Germinal center (tissue), 1 donor: ENCODE results near the gene EPB41L4B.
"Not testable (repeated sequence)": the region's sequence is repeated elsewhere in the genome, so short reads cannot be mapped to it uniquely, and the experiment has no call there.

Source experiments
- DNase-seq: peaks from one replicate; pipeline ENCODE4 v3.0.0; 2012; ENCODE audit warnings: mixed read lengths, low spot score

Gene EPB41L4B

DNA sequence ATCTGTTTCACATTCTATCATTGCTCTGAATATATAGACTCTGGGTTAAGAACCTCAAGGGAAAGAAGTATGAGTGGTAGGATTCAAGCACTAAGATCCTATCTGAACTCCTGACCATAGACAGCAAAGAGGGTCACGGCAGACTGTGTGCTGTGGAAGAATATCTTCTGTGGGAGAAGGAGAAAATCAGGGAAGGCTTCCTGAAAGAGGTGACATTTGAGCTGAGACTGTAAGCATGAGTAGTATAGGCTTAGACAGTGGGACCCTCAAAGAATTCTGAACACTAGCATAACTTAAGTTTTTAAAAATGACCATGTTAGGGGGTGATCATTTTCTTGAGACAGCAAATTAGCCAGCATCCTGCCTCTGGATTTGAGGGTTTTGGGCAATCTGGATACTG is 157.7 kb downstream of the EPB41L4B start:
- no peak for DNase-seq

DNA sequence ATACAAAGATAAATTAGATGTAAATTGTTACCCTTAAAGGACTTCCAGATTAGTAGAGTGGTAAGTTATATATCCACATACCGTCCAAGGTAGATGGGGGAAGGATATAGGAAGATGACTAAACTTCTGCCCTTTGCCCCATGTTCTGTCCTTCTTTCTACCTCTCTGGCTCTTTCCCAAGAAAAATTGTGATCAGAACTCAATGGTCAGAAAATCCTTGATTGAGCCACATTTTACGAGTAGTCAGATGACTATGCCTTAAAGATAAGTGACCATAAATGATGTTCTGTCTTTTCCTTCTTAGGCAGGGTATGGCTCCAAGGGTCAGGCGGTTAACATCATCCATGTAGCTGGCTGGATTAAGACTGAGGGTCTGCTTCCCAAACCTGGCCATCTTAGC is 158.2 kb downstream of the EPB41L4B start:
- no peak for DNase-seq

- DNase-seq: no peak
These were observed 159.4 kb downstream of the EPB41L4B start for GRCh38 chr9:109161471-109161870.

DNA sequence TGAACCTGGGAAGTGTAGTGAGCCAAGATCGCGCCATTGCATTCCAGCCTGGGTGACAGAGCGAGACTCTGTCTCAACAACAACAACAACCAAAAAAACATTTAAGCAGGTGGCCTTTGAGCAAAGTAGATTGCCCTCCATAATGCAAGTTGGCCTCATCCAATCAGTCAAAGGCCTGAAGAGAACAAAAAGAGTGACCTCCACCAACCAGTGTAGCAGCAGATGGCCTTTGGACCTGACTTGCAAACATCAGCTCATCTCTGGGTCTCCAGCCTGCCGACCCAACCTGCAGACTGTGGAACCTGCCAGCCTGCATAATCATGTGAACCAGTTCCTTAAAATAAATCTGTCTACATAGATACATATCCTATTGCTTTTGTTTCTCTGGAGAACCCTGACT is 161.3 kb downstream of the EPB41L4B start:
- DNase-seq: no peak

DNA sequence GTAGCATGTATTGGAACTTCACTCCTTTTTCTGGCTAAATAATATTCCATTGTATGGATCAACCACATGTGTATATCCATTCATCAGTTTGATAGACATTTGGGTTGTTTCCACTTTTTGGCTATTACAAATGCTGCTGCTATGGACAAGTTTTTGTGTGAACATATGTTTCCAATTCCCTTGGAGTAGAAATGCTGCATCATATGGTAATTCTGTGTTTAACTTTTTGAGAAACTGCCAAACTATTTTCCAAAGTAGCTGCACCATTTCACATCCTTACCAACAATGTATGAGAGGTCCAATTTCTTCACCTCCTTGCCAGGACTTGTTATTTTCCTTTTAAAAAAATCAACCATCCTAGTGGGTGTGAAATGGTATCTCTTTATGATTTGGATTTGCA is 162.2 kb downstream of the EPB41L4B start:
- no peak for DNase-seq

GRCh38 chr9:109156708-109157107 is 164.2 kb downstream of the EPB41L4B start:
- DNase-seq: no peak

DNA sequence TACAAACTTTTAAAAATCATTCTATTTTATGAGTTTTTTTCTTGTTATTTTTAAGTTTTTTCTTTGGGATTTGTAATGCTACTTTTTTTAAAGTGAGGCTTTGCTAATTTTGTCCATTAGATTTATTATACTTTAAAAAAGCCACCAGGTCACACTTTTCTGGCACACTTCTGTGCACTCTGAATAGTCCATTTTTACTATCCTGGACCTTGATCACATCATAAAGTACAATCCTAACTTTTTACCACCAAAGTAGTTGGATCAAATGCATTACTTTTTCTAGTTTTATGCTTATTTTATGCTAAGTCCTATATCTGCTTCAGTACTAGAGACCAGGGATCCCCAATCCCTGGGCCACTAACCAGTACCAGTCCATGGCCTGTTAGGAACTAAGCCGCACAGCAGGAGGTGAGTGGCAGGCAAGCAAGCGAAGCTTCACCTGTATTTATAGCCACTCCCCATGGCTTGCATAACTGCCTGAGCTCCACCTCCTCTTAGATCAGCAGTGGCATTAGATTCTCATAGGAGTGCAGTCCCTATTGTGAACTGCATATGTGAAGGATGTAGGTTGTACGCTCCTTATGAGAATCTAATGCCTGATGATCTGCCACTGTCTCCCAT is 169.8 kb downstream of the EPB41L4B start:
- DNase-seq: no peak

- no peak for DNase-seq
These were observed 171.1 kb downstream of the EPB41L4B start for GRCh38 chr9:109149722-109150121.

DNA sequence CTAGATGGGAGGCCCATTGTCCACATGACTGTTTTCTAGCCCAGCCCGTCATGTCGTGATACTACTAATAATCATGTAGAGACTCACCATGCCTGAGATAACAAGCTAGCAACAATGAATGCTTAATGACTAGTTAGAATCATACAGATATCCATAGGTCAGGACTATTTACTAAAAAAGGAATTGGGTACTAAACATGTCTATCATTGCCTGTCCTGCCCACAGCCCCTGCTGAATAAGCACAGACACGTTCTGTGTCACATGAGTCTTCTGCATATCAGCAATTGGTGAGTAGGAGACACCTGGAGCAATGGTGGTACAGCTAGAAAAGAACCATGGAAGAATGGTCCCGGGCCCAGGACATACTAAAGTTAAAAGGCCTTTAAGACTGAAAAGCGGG is 171.8 kb downstream of the EPB41L4B start:
- no peak for DNase-seq

DNA sequence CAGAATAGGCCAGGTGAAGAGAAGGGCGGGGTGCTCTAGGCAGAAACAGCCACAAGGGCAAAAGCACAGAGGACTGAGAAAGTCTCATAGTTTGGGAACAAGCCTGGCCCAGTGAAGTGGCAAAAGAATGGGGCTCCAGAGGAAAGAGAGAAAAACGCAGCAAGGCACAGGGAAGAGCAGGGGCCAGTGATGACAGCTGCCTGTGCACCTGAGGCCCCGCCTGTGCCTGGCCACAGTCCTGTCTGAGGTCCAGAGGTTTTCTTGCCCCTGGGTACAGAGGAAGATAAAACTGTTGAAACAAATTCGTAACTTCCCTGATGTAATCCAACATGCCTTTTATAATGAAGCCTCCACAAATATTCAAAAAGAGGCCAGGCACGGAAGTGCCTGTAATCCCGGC is 175.8 kb downstream of the EPB41L4B start:
- DNase-seq: no peak

DNA sequence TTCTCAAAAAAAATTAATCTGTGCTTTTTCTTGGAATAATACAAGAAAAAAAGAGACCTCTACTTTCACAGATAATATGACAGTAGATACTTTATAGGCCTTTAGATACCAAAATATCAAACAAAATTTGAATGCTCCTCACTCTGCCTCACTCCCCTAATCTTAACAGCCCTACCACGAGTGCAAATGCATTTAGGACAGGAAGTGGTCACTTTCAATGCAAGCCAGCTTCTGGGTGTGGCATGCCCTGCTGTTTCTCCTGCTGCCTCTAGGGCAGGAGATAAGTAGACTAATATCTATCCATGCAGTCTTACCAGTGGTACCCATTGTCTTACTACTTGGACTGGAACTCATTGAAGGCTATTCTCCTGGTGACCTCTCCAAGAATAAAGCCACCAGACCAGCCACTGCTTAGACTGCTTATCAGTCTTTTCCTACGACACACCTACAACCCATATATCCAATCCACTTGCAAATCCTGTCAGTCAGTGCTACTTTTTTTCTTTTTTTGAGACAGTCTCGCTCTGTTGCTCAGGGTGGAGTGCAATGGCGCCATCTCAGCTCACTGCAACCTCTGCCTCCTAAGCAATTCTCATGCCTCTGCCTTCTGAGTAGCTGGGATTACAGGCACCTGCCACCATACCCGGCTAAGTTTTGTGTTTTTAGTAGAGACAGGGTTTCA is 176.8 kb downstream of the EPB41L4B start:
- peak; percentile 26 for DNase-seq

GRCh38 chr9:109141375-109141774 is 179.5 kb downstream of the EPB41L4B start:
- no peak for DNase-seq

DNA sequence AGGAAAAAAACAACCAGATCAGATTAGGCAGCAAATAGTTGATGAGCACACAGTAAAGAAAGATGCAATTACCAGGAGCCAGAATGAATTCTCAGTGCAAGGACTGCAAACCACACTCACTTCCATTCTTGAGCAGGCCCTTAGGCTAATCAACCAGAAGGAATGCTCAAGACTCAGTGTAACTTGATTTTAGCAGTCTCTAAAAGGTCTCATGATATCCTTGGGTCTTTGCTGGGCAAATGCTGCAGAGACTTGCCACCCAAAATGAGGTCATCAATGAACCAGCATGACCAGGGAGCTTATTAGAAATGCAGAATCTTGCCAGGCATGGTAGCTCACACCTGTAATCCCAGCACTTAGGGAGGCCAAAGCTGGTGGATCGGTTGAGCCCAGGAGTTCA is 181.0 kb downstream of the EPB41L4B start:
- no peak for DNase-seq

DNA sequence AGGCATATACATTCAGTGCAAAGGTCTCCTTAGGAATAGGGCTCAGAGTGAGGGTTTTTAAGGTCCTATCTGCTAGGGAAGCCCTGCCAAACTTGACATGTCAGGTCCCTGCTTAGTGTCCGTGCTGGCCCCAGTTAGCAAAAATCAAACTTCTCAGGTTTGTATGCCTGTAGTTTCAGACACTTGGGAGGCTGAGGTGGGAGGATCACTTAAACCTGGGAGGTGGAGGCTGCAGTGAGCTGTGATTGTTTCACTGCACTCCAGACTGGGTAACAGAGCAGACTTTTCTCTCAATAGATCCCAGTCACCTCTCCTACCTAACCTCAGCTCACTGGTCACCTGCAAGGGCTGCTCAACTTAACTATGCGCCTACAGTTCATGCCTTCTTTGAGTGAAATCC is 182.4 kb downstream of the EPB41L4B start:
- DNase-seq: no peak

DNA sequence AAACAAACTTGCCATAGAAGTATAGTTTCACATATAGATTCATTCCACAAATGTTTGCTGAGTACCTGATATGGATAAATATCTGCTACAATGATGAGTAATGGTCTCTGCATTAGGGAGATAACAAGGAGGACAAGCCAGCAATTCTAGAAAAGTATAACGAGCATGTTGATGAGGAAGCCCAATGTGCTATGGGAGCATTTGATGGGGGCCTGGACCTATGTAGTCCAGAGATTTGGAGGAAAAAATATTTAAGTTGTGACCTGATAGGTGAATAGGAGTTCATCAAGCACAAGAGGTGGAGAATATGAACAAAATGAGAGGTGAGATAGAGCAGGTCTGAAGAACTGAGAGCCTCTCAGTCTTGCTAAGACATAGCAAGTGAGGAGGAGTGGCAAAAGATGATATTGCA is 186.7 kb downstream of the EPB41L4B start:
- no peak for DNase-seq

DNA sequence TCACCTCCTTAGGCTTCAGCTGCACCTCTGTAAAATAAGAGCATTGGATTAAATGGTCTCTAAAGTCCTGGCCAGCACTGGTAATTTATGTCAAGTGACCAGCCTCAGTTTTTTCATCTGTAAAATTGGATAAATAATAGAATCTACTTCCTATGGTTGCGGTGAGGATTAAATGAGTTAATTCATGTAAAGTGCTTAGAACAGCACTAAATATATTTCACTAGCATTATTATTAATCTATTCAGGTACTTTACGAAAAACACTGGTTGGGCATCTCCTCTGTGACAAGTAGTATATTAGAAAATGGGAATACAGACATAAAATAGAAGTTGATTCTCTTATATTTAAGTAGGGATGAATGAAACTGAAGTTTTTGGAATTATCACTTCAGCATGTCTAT is 187.3 kb downstream of the EPB41L4B start:
- DNase-seq: no peak

GRCh38 chr9:109132567-109133021 is 188.3 kb downstream of the EPB41L4B start:
- no peak for DNase-seq

- DNase-seq: no peak
These were observed 191.2 kb downstream of the EPB41L4B start for GRCh38 chr9:109129470-109130197.

DNA sequence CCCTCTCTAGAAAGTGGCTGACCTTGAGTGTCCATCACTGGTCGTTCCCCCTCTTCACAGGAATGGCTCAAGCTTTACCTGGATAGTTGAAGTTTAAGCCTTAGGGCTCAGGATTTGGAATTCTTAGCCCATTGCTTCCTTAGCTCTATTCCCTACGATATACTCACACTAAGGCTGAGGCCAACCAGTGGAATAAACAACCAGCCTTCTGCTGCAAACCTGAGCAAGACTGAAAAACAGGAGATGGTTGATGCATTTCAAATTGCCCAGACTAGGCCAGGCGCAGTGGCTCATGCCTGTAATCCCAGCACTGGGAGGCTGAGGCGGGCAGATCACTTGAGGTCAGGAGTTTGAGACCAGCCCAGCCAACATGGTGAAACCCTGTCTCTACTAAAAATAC is 194.2 kb downstream of the EPB41L4B start:
- DNase-seq: not testable (repeated sequence)

DNA sequence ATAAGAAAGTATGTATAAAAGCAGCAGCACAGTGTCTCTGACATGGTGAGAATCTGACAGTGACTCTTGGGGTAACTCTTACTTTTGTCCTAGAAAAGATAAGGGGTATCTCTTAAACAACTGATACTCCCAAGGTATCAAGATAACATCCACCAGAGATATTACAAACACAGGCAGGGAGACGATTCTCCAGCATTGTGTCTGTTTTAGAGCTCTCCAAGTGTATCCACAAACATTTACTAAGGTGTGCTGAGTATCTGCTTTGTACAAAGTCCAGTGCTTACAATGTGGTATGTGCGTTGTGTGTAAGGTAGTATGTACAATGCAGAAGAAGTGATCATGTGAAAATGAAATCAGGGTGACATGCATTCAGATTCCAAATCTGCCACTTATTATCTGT is 196.7 kb downstream of the EPB41L4B start:
- DNase-seq: no peak

DNA sequence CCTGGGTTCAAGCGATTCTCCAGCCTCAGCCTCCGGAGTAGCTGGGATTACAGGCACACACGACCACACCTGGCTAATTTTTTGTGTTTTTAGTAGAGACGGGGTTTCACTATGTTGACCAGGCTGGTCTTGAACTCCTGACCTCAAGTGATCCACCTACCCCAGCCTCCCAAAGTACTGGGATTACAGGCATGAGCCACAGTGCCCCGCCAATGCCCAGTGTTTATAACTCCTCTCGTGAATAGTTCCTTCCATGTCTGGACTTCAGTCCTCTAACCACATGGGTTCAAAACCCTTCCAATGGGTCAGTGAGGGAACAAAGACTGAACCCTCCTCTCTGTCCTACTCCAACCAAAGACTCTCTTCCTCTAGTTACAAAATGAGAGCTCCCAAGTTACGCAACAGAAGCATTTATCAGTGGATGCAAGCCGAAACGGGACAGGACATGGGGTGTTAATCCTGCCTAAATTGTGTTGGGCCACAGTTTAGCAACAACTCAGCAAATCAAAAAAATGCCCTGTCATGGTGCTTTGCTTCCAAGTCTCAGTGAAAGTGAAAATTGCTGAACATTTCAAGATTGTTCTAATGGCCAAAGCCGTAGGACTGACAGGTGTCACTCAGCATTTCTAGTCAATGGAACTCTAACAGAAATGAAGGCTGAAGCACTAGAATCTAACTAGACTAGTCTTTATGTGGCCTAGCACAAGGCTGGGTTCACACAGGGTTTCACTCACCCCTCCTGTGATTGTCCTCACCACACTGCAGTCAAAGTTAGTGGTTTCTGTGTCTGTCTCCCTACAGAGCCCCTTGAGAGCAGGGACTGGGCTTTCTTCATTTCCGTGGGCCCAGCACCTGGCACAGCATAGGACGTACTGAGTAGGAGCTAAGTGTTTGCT is 197.9 kb downstream of the EPB41L4B start:
- no peak for DNase-seq
